GM18502 (cell line): ENCODE data around the gene ISOC2.
A peak's percentile ranks its signal among the peaks of the same experiment; 100 is the strongest.

Experiments used
- ATAC-seq: cut with Tn5 transposase; IDR thresholded peaks from one replicate; pipeline ENCODE4 v1.9.1; 2021; ENCODE audit warnings: mild to moderate bottlenecking; ENCODE audit not compliant: unreplicated experiment, poor library complexity

The ISOC2 gene

DNA sequence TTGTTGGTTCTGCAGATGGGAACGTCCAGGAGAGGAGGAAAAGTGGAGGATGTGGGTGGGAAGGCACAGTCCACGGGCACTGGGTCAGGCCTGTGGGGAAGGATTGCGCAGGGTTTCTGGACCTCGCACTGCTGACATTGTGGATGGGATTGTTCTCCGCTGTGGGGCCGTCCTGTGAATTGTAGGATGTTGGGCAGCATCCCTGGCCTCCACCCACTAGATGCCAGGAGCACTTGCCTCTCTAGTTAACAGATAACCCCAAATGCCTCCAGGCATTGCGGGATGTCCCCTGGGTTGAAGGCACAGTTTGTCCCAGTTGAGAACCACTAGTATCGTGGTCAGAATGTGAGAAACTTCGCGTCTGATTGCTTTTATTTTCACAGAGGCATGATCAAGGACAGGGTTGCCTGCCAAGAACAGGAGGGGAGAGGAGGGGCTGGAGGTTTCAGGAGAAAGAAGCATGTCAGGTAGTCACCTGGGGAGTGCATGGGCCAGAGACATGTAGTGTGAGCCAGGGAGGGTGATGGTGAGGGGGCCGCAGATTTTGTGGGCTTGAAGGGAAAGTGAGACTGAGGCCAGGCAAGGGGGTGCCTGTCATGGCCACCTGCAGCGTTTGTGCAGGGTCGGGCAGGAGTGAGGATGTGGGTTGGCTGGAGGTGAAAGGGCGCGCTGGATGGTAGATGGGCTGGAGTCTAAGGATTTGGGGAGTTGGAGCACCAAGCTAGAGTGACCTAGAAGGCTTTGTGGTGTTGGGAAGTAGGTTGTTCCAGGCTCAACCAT lies 18.2 kb upstream of the ISOC2 start:
- no peak for ATAC-seq

DNA sequence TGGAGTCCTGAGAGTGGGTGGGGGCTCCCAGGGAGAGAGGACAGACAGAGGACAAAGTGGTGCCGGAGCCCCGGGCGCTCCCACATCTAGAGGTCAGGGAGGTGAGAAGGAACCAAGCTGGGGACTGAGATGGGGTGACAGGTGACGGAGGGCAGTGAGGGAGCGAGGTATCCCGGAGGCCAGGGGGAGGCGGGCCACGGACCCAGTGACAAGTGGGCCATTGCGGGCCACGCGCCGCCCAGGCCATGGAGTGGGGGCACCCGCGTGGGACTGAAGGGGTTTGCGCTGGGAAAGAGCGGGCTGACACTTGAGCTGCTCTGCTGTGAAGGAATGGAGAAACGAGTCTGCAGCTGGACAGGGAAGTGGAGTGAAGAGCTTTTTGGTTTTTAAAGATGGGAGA lies 17.6 kb upstream of the ISOC2 start:
- ATAC-seq, result no peak

DNA sequence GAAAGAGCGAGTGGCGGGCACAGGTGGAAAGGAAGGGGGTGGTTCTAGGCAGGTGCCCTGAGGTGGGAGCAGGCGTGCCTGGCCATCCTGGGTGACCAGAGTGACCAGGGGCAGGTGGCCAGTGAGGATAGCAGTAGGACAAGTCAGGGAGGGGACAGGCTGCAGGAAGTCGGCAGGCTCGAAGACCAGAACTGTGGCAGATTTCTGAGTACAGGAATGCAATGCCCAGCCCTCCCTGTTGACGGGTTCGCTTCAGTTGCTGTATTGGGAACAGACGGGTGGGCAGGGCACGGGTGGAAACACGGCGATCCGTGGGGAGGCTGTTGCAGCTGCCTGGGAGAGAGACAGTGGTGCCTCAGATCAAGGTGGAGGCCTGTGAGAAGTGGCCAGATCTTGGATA lies 16.9 kb upstream of the ISOC2 start:
- ATAC-seq, result no peak

GRCh38 chr19:55477905-55478304 lies 16.5 kb upstream of the ISOC2 start:
- no peak for ATAC-seq

DNA sequence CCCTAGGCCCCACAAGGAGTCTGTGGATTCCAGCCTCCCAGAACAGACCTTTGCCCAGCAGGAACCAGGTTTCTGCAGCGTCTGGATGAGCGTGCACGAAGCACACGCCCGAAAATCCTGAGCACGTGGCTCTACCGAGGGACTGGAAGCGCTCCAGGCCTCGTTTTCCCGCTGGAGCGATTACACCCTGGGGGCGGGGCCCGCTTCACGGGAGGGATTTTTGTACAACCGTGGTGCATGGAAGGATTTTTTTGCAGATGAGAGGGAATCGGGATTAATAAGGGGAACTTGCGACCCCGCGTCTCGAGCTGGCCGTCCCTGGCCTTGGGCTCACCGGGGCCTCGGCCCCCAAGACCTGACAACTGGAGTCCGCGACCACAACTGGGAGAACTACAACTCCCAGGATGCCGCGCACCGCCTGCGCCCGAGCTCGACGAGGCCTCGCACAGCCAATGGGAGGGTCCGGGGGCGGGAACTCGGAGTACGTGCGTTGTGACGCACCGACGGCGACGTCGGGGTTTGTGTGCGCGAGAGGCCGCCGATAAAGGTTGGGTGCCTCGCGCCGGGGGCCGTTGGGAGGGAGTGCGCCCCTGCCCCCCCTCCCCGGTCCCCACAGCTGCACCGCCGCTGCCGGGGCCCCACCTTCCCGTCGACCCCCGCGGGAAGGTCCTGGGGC lies 14.8 kb upstream of the ISOC2 start, which contains the start of gene ZNF628:
ZNF628 (plus strand) TSS at position 518 of the 676 bp plus-strand sequence. CDS start 3,294 bp downstream, outside the sequence.
- peak; percentile 90 for ATAC-seq

- ATAC-seq, result no peak
Observed at GRCh38 chr19:55474269-55475265, 13.1 kb upstream of the ISOC2 start.

DNA sequence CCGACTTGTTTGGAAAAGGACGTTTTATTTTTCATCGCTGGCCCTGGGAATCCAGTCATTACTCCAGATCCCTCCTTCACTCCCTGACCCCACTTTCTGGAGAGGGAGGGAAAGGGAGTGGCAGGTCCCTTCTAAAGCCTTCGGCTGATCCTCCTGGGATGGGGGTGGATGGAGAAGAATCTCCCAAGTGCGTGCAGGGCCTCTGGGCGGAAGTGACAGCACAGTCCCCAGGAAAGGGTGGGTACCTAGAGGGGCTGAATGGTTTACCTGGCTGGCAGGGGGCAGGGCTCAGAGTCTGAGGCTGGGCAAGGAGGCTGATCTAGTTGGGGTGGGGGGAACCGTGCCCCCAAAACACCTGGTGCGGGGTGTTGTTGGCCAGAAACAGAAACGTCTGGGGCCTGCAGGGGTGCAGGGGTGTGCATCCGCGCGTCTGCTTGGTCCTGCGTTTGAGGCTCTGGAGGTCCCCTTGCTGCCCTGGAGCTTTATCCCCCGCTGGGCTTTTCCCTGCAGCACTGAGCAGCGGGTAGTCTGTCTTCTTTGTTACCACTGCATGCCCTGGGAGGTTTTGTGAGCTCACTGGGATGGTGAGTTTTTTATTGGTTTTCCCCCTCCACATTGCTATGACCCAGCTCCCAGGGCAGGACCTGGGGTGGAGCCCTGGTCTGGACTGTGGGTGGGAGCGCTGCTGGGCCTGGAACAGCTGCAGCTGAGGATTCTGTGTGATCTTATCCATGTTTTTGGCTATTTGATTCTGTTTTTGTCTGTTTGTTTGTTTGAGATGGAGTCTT lies 12.0 kb upstream of the ISOC2 start:
- no peak for ATAC-seq

GRCh38 chr19:55472463-55472862 lies 11.0 kb upstream of the ISOC2 start:
- ATAC-seq, result no peak

DNA sequence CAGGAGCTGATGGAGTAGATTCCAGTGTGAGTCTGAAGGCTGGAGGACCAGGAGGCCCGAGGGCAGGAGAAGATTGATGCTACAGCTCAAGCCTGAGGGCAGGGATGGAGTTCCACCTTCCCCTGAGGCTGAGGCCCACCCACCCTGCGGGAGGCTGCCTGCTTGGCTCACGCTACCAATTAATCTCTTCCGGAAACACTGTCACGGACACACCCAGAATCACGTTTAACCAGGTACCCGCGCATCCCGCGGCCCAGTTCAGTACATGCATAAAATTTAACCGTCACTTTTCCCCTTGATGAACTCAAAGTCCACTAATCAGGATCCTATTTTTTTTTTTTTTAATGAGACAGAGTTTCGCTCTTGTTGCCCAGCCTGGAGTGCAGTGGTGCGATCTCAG lies 9.8 kb upstream of the ISOC2 start:
- no peak for ATAC-seq

DNA sequence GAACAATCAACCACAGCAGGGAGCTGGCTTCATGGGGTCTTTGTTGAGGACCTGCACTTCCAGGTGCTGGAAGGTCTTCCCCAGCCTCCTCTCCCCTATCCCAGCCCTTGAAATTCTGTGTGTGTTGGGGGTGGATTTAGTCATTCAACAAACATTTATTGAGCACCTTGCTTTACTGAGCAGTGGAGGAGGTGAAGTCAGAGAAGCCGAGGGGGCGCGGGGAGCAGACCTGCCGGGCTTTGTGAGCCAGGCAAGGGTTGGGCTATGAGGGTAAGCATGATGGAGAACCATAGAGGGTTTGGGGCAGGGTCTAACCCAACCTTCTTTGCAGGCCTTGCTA lies 6.6 kb upstream of the ISOC2 start:
- ATAC-seq, result no peak

- peak; percentile 60 for ATAC-seq
Observed at GRCh38 chr19:55467236-55468053, 6.0 kb upstream of the ISOC2 start.

- no peak for ATAC-seq
Observed at GRCh38 chr19:55466241-55466614, 4.8 kb upstream of the ISOC2 start.

DNA sequence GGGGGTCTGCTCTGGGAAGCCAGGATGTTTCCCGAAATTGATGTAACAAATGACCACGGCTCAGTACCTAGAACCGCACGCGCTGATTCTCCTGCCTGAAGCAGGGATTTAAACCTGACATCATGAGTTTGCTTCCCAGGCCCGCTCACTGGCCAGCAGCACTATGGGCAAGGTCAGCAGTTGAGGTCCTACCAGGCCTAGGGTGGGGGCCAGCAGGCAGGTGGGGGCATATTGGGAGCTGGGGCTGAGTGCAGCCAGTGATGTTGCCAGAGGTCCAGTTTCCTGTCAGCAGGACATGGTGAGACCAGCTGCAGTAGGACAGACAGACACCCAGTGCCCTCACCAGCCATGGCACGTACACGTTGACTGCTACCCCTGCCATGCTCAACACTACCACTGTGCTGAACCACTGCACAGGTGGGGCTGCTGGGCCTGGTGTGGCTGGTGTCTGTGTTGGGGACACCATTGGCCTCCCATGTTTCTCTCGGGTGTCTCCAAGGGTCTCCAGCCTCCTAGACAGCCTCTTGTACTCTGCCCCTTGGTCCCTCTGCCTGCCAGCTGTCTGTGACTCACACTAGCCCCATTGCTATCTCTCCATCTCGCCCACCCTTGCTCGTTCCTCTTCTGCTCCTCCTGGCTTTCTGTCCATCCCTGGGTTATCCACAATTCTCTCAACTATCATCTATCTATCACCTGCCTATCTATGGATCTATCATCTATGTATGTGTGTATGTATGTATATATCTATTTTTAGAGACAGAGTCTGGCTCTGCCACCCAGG lies 4.2 kb upstream of the ISOC2 start:
- no peak for ATAC-seq

DNA sequence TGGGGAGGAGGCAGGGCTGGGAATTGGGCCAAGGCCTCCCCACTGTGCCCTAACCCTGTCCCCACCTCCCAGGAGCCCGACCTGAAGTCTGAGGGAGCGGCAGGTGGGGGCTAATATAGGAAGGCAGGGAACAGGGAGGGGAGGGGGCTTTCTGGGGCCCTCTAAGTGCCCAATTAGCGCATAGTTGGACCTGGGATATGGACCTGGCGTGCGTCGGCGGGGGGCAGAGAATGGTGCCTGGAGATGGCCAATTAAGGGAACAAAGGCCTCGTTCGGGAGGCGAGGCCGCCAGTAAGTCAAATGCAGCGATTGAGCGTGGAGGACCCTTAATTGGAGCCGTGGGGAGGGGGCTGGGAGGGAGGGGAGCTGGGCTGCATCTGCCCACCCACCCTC lies 3.2 kb upstream of the ISOC2 start, which contains the start of gene C19orf85:
C19orf85 (minus strand) TSS at position 90 of the 393 bp plus-strand sequence. CDS start 197 bp downstream, outside the sequence.
- no peak for ATAC-seq

- no peak for ATAC-seq
Observed at GRCh38 chr19:55464039-55464661, 2.7 kb upstream of the ISOC2 start.

DNA sequence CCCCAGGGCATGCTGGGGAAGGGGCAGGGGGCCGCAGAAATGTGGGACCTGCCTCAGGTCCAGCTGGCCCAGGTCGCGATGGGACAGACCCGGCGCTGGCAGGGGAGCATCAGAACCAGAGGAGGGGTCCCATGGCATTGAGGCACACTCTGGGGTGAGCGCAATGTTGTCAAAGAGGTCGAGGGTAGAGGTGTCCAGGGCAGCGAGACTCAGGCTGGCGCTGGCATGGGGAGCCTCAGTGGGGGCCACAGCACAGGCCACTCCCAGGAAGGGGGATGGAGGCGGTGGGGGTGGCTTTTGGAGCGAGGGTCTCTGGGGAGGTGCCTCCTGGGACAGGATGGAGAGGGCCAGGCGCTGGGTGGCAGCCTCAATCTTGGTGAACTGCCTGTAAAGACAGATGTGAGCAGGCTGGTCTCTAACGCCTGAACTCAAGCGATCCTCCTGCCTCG lies 2.2 kb upstream of the ISOC2 start:
- no peak for ATAC-seq

DNA sequence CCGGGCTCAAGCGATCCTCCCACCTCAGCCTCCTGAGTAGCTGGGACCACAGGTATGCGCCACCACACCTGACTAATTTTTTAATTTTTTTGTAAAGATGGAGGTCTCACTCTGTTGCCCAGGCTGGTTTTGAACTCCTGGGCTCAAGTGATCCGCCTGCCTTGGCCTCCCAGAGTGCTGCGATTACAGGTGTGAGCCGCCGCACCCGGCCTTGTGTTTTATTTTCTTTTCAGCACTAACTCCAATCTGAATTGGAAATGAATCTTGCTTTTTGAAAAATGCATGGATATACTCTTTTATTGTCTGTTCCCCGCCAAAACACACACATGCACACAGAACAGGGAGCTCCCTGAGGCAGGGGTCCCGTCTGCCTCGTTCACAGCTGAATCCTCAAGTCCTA lies 1.3 kb upstream of the ISOC2 start:
- no peak for ATAC-seq
